Panc1 (cell line): ENCODE measurements around the gene DOCK3. TPM values are rescaled to one million over a fixed set of nuclear protein-coding genes. Genes with fewer than 3 reads are reported as not detected.

Experiments used
- ATAC-seq: fragments of 200-7000 bp; cut with Tn5 transposase; 2 replicates; pipeline ENCODE4 v1.9.1; 2020; ENCODE audit warnings: mild to moderate bottlenecking, moderate library complexity
- BruUV-seq: library from RNA; stranded (reverse); fragments of 400-500 nt; replicated peaks from 2 replicates; lab custom pipeline; 2021; lab: Mats Ljungman, UMichigan
- CTCF ChIA-PET: fragments of 300-600 bp; sonication (Branson Sonifier 250); formaldehyde crosslinking; loops from one replicate; lab custom pipeline; 2022; ENCODE audit warnings: antibody characterized with exemption; lab: Charles Lee
- POLR2A ChIA-PET: fragments of 300-600 bp; sonication (Branson Sonifier 250); formaldehyde crosslinking; loops from one replicate; lab custom pipeline; 2022; ENCODE audit warnings: antibody characterized with exemption; lab: Charles Lee
- DNase-seq: peaks from one replicate; pipeline ENCODE4 v3.0.0-alpha.2; 2010; ENCODE audit warnings: low read depth, low spot score
- H3K27ac ChIP-seq: 2 replicates; pipeline ENCODE4 v1.5.1; 2011; ENCODE audit warnings: mild to moderate bottlenecking, low read length, inconsistent platforms
- H3K27me3 ChIP-seq: fragments of 200-500 bp; sonication (Bioruptor generic); 2 replicates; pipeline ENCODE4 v1.6.0; 2014; ENCODE audit warnings: low read length, inconsistent platforms; ENCODE audit not compliant: control insufficient read depth, insufficient read depth
- H3K36me3 ChIP-seq: fragments of 200-500 bp; sonication (Bioruptor generic); 2 replicates; pipeline ENCODE4 v1.5.1; 2014; ENCODE audit warnings: inconsistent platforms, mild to moderate bottlenecking, low read length, moderate library complexity; ENCODE audit not compliant: control insufficient read depth, insufficient read depth
- H3K4me1 ChIP-seq: 2 replicates; pipeline ENCODE4 v1.5.1; 2011; ENCODE audit warnings: inconsistent platforms, mild to moderate bottlenecking, low read length, moderate library complexity; ENCODE audit not compliant: control insufficient read depth, insufficient read depth
- H3K4me3 ChIP-seq, 2 experiments: 2 replicates each; pipeline ENCODE4 v1.5.1; 2011 to 2012; ENCODE audit warnings: low read depth in 2 of 2, low read length in 2 of 2, mild to moderate bottlenecking in 2 of 2, inconsistent platforms in 1 of 2, moderate library complexity in 1 of 2
- H3K9me3 ChIP-seq: fragments of 200-500 bp; sonication (Bioruptor generic); 2 replicates; pipeline ENCODE4 v1.5.1; 2014; ENCODE audit warnings: low read depth, mild to moderate bottlenecking, inconsistent platforms, low read length, moderate library complexity; ENCODE audit not compliant: control insufficient read depth, insufficient read depth
- CTCF ChIP-seq: fragments of 450-650 bp; IDR thresholded peaks from 2 replicates; pipeline ENCODE4 v1.5.1; 2017; ENCODE audit warnings: mild to moderate bottlenecking
- POLR2AphosphoS5 ChIP-seq: IDR thresholded peaks from 2 replicates; pipeline ENCODE4 v1.6.1; 2012; ENCODE audit warnings: mild to moderate bottlenecking, low read depth, low read length, moderate library complexity
- SIN3A ChIP-seq: IDR thresholded peaks from 2 replicates; pipeline ENCODE4 v1.6.1; 2012; ENCODE audit warnings: low read depth, mild to moderate bottlenecking, low read length, moderate library complexity, borderline replicate concordance; ENCODE audit not compliant: insufficient read depth
- TCF7L2 ChIP-seq: IDR thresholded peaks from 2 replicates; pipeline ENCODE4 v1.6.1; 2011; ENCODE audit warnings: mild to moderate bottlenecking, low read depth, low read length, inconsistent platforms
- in situ Hi-C: cut with HindIII; loops from 2 replicates; pipeline ENCODE4 v1.10.0; 2016; ENCODE audit warnings: low sequenced_read_pairs, low pct_unique_long_range_greater_than_20kb
- intact Hi-C: fragments of 100-400 bp; cut with micrococcal nuclease; formaldehyde crosslinking; loops from one replicate; pipeline ENCODE4 v1.10.0; 2022; ENCODE audit not compliant: unreplicated experiment
- total RNA-seq: library from RNA; stranded (reverse); gene quantifications from one replicate; pipeline ENCODE4 v1.2.1, GENCODE V29; 2021; ENCODE audit not compliant: unreplicated experiment
- TF ChIP-seq, protein P1 (sequence below), 2 experiments: IDR thresholded peaks; 2 replicates each; pipeline ENCODE4 v1.6.1; 2011 to 2012; ENCODE audit warnings: low read depth in 2 of 2, control low read depth in 1 of 2, low read length in 1 of 2, mild to moderate bottlenecking in 1 of 2, moderate library complexity in 1 of 2; ENCODE audit not compliant: insufficient read depth in 1 of 2

Gene DOCK3
- total RNA-seq, 1 experiment from 2014 or later = 0.21 TPM

GRCh38 chr3:51146781-51147180 lies 472.1 kb downstream of the DOCK3 start:
- no peaks in the 10 kb centered on the region for H3K4me1 ChIP-seq
- H3K9me3 ChIP-seq = no peaks in the 10 kb centered on the region
- no peaks in the 10 kb centered on the region for H3K27me3 ChIP-seq
- H3K4me3 ChIP-seq = no peak overlapping the region
- H3K27ac ChIP-seq = no peak overlapping the region
- DNase-seq = no peak
- intact Hi-C loops (no loop called here), in situ Hi-C loops (no loop called here)
- no peak for ATAC-seq
- BruUV-seq = no TSS peak
- no peak for TF ChIP-seq TCF7L2
- TF ChIP-seq POLR2AphosphoS5 = no peak
- TF ChIP-seq CTCF = no peak
- TF ChIP-seq, protein P1, sequence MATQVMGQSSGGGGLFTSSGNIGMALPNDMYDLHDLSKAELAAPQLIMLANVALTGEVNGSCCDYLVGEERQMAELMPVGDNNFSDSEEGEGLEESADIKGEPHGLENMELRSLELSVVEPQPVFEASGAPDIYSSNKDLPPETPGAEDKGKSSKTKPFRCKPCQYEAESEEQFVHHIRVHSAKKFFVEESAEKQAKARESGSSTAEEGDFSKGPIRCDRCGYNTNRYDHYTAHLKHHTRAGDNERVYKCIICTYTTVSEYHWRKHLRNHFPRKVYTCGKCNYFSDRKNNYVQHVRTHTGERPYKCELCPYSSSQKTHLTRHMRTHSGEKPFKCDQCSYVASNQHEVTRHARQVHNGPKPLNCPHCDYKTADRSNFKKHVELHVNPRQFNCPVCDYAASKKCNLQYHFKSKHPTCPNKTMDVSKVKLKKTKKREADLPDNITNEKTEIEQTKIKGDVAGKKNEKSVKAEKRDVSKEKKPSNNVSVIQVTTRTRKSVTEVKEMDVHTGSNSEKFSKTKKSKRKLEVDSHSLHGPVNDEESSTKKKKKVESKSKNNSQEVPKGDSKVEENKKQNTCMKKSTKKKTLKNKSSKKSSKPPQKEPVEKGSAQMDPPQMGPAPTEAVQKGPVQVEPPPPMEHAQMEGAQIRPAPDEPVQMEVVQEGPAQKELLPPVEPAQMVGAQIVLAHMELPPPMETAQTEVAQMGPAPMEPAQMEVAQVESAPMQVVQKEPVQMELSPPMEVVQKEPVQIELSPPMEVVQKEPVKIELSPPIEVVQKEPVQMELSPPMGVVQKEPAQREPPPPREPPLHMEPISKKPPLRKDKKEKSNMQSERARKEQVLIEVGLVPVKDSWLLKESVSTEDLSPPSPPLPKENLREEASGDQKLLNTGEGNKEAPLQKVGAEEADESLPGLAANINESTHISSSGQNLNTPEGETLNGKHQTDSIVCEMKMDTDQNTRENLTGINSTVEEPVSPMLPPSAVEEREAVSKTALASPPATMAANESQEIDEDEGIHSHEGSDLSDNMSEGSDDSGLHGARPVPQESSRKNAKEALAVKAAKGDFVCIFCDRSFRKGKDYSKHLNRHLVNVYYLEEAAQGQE (IDR thresholded peaks at IDR 0.05; ENCODE audit: insufficient read depth in 1 of 2, low read depth in 2 of 2, low read length in 1 of 2) = no peak
- TF ChIP-seq SIN3A = no peak
- H3K36me3 ChIP-seq = no peaks in the 10 kb centered on the region
- POLR2A ChIA-PET = no interaction called here
- CTCF ChIA-PET = no interaction called here

GRCh38 chr3:51156147-51156546 lies 481.4 kb downstream of the DOCK3 start:
- in situ Hi-C loops = no loop called here
- TF ChIP-seq SIN3A (no peak), CTCF (no peak), POLR2AphosphoS5 (no peak), TCF7L2 (no peak)
- TF ChIP-seq, protein P1 (IDR thresholded peaks at IDR 0.05; ENCODE audit: insufficient read depth in 1 of 2, low read depth in 2 of 2, low read length in 1 of 2) = no peak
- no peaks in the 10 kb centered on the region for H3K27me3 ChIP-seq
- CTCF ChIA-PET = no interaction called here
- BruUV-seq = no TSS peak
- no peaks in the 10 kb centered on the region for H3K4me1 ChIP-seq
- H3K27ac ChIP-seq = no peak overlapping the region
- ATAC-seq (no peak), DNase-seq (no peak)
- H3K36me3 ChIP-seq = no peaks in the 10 kb centered on the region
- no peak overlapping the region for H3K4me3 ChIP-seq
- POLR2A ChIA-PET = no interaction called here
- H3K9me3 ChIP-seq = no peaks in the 10 kb centered on the region
- intact Hi-C loops = no loop called here
